Measurements from ENCODE around the gene FGFR4. TPM values are rescaled to one million over a fixed set of nuclear protein-coding genes. Genes with fewer than 3 reads are reported as not detected.

The FGFR4 gene
- total RNA-seq, 2 donors from 2014 or later: 1.6 to 2.8 TPM

GRCh38 chr5:177126771-177127170, 40.1 kb downstream of the FGFR4 start:
- no peaks in the 10 kb centered on the region for H3K9me3 ChIP-seq
- no peaks in the 10 kb centered on the region for H3K27me3 ChIP-seq (replicated peaks; ENCODE audit: insufficient read depth)
- no peak overlapping the region for H3K4me3 ChIP-seq
- no peak for ATAC-seq (ENCODE audit: insufficient number of reproducible peaks, low FRiP score, low read depth)
- TF ChIP-seq CTCF (IDR thresholded peaks at IDR 0.05): no peak
- DNase-seq (ENCODE audit: low spot score): no peak
- no peaks in the 10 kb centered on the region for H3K4me1 ChIP-seq (ENCODE audit: control insufficient read depth in 1 of 2, low read depth in 2 of 2)
- H3K36me3 ChIP-seq: no peaks in the 10 kb centered on the region
- no peak overlapping the region for H3K27ac ChIP-seq

- DNase-seq (ENCODE audit: low spot score): no peak
- no peaks in the 10 kb centered on the region for H3K4me1 ChIP-seq (ENCODE audit: control insufficient read depth in 1 of 2, low read depth in 2 of 2)
- H3K27ac ChIP-seq: no peak overlapping the region
- no peaks in the 10 kb centered on the region for H3K36me3 ChIP-seq
- H3K9me3 ChIP-seq: no peaks in the 10 kb centered on the region
- no peaks in the 10 kb centered on the region for H3K27me3 ChIP-seq (replicated peaks; ENCODE audit: insufficient read depth)
- no peak for ATAC-seq (ENCODE audit: insufficient number of reproducible peaks, low FRiP score, low read depth)
- TF ChIP-seq CTCF (IDR thresholded peaks at IDR 0.05): no peak
- H3K4me3 ChIP-seq: no peak overlapping the region
These were observed 41.9 kb downstream of the FGFR4 start for GRCh38 chr5:177128551-177128981.

- DNase-seq (ENCODE audit: low spot score): no peak
- no peak overlapping the region for H3K27ac ChIP-seq
These were observed 43.7 kb downstream of the FGFR4 start for GRCh38 chr5:177130211-177131018.

GRCh38 chr5:177131019-177131320, 44.3 kb downstream of the FGFR4 start:
- Histone ChIP-seq H3K36me3 (no peaks in the 10 kb centered on the region), H3K27me3 (replicated peaks; ENCODE audit: insufficient read depth) (no peaks in the 10 kb centered on the region), H3K9me3 (no peaks in the 10 kb centered on the region), H3K4me3 (no peak overlapping the region), H3K27ac (no peak overlapping the region), H3K4me1 (ENCODE audit: control insufficient read depth in 1 of 2, low read depth in 2 of 2) (peaks cover 14 to 16% of the 10 kb centered on the region in 2 donors)
- DNase-seq (ENCODE audit: low spot score): no peak
- no peak for TF ChIP-seq CTCF (IDR thresholded peaks at IDR 0.05)
- no peak for ATAC-seq (ENCODE audit: insufficient number of reproducible peaks, low FRiP score, low read depth)

More at GRCh38 chr5:177130211-177131018, 43.7 kb downstream of the FGFR4 start:
- ATAC-seq (ENCODE audit: insufficient number of reproducible peaks, low FRiP score, low read depth): no peak
- peaks cover 8 to 10% of the 10 kb centered on the region in 2 donors for H3K4me1 ChIP-seq (ENCODE audit: control insufficient read depth in 1 of 2, low read depth in 2 of 2)
- H3K36me3 ChIP-seq: no peaks in the 10 kb centered on the region
- H3K4me3 ChIP-seq: no peak overlapping the region
- no peaks in the 10 kb centered on the region for H3K9me3 ChIP-seq
- no peak for TF ChIP-seq CTCF (IDR thresholded peaks at IDR 0.05)
- H3K27me3 ChIP-seq (replicated peaks; ENCODE audit: insufficient read depth): no peaks in the 10 kb centered on the region

GRCh38 chr5:177131352-177132135, 44.8 kb downstream of the FGFR4 start:
- no peak for TF ChIP-seq CTCF (IDR thresholded peaks at IDR 0.05)
- Histone ChIP-seq H3K9me3 (no peaks in the 10 kb centered on the region), H3K4me1 (ENCODE audit: control insufficient read depth in 1 of 2, low read depth in 2 of 2) (peaks cover 19 to 21% of the 10 kb centered on the region in 2 donors), H3K27ac (peak overlapping the region; percentile 94 to 96), H3K4me3 (peak overlapping the region; percentile 91), H3K36me3 (no peaks in the 10 kb centered on the region), H3K27me3 (replicated peaks; ENCODE audit: insufficient read depth) (no peaks in the 10 kb centered on the region)
- ATAC-seq (ENCODE audit: insufficient number of reproducible peaks, low FRiP score, low read depth) (no peak), DNase-seq (ENCODE audit: low spot score) (no peak)
